Stimulated activated CD8-positive, alpha-beta memory T cell treated with anti-CD3 and anti-CD28 coated beads, Interleukin-7, amount 100 ng/mL, for 48 hours (primary cell): ENCODE data around the gene CYB5A.

Source experiments
- DNase-seq, 2 donors: peaks; one replicate each; pipeline ENCODE4 v3.0.0-alpha.2; 2020; ENCODE audit warnings: low read depth in 1 of 2; ENCODE audit errors: extremely low read depth in 1 of 2

CYB5A gene

DNA sequence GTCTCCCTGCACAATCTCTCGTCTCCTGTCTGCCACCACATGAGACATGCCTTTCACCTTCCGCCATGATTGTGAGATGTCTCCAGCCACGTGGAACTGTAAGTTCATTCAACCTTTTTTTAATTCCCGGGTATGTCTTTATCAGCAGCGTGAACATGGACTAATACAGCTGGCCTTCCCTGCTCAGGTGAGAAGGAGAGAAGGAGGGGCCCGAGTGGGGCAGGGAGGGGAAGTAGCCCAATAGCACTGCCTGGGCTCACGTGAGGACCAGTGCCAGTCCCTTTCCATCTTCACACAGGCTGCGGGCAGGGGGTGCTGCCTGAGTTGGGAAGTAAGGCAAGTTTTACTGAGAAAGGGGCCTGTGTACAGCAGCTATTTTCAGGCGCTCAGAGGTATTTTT, 70.7 kb downstream of the CYB5A start:
- DNase-seq: no peak

DNA sequence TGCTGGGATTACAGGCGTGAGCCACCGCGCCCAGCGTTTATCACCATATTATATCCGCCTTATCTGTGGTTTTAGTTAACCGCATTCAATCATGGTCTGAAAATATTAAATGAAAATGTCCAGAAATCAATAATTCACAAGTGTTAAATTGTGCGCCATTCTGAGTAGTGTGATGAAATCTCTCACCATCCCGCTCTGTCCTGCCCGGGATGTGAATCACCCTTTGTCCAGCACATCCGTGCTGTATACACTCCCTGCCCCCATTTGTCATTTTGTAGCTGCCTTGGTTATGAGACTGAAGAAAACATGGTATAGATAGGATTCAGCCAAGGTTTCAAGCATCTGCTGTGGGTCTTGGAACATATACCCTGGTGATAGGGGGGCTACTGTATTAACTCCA, 72.7 kb downstream of the CYB5A start:
- DNase-seq: no peak

DNA sequence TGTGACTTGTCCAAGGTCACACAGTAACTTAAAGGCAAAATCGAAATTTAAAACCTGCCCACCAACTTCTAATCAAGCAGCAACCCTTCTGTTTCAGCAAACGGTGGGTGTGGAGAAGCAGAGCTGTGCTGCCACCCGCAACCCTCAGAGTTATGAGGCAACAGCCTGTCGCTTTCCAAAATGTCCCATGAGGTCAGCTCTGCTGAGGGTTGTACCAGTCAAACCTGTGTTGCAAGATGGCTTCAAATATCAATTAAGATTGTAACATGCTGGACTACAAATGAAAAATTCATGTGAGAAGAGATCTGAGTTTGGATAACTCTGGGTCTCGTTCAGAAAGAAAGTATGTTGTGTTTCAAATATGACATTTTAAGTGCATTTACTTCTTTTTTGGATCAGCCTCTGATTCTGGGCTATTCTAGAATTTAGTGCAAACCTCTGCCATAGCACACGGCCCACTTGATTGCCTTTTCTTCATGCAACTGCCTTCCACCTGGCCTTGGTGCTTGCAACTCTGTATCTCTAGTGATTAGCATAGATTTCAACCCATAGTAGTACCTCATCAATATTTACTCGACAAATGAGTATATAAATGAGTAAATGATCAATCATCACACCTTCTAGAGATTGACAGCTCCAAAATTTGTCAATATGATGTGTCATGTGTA, 74.2 kb downstream of the CYB5A start:
- no peak for DNase-seq

DNA sequence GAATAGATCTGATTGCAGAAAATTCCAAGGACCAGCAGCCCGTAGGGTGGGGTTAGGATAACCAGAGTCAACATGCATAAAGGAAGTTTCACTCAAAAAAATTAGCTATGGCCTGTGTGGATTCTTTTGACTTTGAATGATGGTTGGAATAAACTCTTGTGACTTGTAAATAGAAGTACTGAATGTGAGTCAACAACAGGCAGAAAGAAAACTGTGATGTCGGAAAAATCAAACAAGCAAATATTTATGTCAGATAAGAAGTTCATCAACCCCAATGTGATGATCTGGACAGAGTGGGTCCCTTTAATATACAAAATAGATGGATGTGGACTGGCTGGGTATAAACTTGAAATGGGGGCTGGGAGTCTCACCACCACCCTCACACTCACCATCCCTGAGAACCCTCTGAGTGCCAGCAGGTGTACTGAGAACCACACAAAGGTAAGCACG, 75.1 kb downstream of the CYB5A start:
- DNase-seq: no peak

DNA sequence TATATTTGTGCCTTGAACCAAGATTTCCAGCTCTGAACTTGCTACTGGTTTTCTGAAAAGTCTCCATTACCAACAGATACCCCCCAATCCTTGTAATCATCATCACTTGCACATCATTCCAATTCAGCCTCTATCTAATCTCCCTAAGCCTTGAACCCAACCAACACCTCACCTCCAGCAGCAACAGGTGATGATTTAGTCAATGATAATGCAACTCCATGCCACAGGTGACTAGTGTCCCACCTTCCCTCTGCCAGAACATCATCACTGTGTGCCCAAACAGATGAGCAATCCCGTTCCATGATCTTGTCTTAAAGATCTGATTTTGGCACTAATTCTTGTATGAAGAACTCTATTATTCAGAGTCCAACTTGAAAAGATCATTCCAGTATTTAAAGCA, 75.9 kb downstream of the CYB5A start:
- no peak for DNase-seq

GRCh38 chr18:74213429-74213828, 78.3 kb downstream of the CYB5A start:
- no peak for DNase-seq

DNA sequence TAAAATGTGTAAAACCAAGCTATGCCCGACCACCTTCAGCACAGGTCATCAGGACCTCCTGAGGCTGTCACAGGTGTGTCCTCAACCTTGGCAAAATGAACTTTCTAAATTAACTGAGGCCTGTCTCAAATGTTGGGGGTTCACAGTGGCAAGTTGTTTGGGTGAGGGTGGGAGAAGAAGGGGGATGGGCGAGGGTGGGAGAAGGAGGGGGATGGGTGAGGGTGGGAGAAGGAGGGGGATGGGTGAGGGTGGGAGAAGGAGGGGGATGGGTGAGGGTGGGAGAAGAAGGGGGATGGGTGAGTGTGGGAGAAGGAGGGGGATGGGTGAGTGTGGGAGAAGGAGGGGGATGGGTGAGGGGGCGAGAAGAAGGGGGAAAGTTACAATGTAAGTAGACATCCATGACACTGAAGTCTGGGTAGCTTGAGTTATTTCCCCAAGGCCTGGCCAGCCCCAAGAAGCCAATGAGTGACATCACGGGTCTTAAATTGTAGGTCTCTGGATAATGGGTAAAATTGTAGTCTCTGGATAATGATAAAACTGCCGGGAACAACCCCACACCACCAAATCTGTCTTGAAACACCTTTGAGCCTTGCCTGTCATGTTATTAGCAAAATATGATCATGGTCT, 87.1 kb downstream of the CYB5A start:
- DNase-seq: no peak

DNA sequence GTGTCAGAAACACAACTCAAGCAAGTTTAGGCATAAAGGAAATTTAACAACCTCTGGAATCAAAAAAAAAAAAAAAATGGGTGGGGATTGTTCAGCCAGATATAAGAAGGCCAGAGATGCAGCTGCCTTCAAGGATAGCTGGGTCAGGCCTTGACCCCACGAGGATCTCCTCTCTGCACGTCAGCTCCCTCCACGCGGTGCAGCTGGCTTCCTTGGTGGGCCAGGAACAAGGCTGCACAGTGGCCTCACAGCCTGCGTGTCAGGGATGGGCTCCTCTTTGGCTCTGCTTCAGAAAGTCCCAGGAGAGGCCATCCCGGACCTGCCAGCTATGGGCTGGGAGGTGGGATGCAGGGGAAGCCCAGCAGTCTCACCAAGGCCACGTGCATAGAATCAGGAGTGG, 88.0 kb downstream of the CYB5A start:
- no peak for DNase-seq
